DMS 273 treated with DMSO at 0.1 percent for 48 hours (cell line): ENCODE data around the gene ANAPC13.

ENCODE experiments used
- DNase-seq: peaks from one replicate; lab custom pipeline; 2025; lab: John Stamatoyannopoulos, UW

The ANAPC13 gene

DNA sequence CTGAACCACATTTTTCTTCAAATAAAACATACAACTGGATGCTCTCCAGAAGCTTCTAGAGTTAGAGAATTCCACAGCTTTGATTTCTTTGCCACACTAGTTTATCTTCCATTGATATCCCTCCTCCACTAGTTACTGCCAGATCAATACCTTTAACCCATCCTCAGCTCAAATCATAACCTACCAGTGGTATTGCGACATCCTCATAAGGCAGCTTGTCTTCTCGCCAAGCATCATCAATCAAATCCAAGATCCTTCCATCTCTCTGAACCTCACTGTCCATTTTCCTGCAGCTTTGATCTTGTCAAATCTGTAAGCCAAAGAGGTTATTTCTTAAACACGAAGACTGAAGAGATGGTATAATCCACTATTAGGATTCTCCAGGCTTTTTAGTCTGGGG, 3.2 kb downstream of the ANAPC13 start:
- DNase-seq = no peak

DNA sequence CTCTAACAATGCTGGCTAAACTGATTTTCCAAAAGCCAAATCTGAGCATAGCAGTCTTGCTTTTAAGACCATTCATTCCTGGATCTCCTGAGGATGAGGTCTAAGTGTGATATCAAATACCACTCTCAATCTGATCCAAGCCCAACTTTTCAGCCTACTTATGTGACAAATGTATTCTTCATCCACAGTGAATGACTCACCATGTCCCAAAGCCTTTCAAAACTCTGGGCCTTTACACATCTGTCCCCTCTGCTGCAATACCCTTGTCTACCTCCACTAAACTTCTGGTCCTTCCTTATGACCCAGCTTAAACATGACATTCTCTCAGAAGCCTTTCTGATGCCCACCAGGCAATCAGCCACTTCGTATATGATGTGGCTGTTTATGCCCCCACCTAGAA, 4.6 kb downstream of the ANAPC13 start:
- no peak for DNase-seq

DNA sequence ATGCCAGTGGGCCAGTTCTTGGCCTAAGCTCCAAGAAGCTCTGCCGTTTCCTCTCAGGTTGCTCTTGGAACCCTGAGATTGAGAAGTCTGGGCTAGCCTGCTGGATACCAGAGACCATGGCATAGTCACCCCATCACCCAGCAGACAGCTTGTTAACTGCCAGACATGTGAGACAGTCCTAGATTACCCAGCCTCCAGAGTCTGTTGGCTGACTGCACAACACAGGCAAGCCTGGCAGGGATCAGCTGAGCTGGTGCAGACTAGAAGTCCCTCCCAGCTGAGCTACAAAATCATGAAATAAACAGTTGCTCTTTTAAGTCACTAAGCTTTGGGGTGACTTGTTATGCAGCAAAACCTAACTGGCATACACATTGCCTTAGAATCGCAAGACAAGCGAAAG, 5.2 kb downstream of the ANAPC13 start:
- no peak for DNase-seq

DNA sequence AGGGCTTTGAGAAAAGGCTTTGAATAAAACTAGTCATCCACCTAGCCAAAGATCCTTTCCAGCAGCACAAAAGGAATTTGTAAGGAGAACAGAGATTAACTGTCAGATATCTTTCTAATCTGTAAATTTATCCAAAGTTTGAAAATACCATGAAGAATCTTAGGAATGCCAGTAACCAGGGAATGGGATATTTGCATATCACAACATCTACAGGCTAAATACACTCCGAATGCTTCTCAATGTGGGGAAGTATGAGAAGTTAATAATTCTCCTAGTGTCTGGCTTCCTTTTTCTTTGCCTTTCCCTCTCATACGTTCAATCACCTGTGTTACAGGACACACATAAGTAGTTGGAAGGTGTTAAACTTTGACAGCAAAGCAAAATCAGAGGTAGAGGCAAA, 7.8 kb downstream of the ANAPC13 start:
- no peak for DNase-seq

DNA sequence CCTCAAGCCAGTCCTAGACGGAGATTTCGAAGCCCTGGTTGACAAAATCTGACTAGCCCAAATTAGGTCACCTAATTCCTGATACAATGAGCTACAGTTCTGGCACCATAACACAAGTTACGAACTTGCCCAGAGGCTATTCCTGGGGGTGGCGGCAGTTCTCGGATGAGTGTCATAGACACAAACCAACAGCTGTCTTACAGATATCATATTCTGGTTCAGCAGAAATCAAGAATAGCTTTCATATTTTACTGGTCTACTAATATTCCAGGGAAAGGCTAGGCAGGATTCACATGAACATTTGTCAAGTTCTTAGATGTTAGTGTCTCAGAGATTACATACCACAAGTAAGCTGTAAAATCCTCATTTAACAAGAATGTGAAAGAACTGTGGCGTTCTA, 8.8 kb downstream of the ANAPC13 start:
- DNase-seq = no peak

DNA sequence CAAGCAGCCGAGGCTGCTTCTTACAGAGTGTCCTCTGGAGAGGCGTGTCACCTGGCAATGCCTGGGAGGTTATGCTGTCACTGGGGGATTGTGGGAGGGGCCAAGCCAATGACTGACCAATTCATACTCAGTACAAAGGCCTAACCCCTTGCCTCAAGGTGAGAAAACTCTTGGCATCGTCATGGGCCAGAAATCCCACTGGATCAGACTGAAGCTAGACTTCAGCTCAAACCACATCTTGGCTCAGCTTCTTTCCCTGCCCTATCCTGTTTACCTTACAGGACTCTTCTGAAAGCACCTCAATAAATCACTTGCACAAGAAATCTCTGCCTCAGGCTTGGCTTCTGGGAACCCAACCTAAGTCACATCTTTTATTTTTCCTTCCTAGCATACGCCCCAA, 9.5 kb downstream of the ANAPC13 start:
- no peak for DNase-seq

DNA sequence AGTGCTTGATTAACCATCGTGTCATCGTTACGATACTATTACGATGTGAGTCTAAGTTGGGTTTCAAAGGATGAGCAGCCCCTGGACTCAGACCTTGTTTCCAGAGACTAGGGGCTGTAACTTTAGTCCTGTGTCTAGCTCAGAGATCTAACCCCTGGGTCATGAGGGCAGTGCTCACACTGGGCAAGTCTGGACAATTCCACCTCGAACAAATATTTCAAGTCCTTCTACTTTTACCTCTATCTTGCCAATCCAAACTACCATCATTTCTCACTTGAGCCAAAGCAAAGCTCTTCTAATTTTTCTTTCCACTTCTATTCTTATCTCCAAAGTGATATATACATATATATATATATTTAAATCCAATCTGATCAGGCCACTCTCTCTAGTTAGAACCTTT, 10.8 kb downstream of the ANAPC13 start:
- DNase-seq = no peak

DNA sequence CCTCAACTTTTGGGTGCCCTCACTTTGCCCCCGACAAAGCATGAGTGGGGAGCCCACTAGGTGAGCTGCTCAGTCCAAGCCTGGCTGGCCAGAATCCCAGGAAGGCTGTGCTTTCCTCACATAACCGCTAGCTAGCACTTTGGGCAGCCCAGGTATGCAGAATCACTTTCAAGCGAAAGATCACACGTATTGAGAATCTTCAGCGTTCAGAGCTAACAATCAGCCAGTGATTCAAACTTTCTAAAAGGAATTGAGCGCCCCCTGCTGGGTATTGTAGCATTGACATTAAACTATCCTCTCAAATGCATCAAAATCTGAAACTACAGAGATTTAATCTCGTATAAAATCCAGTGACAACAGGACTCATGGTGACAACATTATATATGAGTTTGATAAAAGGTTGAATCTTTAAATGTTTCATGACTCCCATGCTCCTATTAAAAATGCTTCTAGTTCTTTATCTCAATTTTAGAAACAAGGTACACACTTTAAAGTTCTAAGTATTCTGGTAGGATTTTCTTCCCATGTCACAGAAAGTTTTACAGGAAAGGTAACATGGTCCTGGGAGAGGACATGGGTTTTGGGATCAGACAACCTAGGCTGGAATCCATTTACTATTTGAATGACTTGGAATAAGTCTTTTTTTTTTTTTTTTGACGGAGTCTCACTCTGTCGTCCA, 11.8 kb downstream of the ANAPC13 start:
- DNase-seq = peak; percentile 40

DNA sequence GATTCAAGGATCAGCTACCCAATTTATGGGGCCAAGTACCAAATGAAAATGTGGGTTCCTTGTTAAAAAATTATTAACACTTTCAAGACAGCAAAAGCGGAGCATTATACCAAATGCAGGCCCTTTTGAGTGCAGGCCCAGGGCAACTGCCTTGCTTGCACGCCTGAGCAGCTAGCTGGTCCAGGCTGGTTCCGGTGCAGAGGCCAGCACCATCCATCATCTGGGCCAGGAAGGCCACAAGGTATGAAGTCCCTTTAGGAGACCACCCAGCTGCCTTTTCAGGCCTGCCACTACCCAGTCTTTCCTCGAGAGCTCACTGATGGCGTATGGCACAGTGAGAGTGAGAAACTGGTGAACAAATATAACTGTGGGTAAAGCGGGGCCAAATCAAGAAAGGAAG, 13.0 kb downstream of the ANAPC13 start:
- DNase-seq = no peak

DNA sequence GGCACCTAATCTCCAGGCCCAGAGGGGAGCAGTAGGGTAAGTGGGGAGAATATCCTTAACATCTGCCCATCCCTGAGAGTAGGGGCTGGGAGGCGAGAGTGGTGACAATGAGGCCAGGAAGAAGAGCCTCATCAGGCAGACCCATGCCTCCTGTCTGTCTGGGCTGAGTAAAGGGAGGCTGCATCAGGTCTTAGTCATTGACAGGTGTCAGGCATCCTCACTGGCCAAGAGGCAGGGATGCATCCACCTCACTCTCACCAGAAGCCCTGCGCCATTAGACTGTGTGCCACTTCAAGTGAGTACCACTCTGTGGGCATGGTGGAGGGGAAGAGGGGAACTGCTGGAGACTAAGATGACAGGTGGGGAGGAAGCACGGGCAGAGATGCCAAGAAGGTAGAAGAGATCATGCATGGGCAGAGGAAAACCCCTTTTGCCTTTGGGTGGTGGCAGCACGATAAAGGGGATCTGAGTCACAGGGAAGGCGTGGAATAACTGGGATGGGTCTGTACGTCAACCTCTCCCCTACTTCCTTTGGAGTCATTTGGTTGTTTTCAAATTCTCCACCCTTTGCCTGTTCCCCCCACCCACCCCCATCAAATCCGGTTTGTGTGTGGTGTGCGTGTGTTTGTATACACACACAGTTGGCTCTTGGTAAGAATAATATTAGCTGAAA, 14.1 kb downstream of the ANAPC13 start:
- no peak for DNase-seq

DNA sequence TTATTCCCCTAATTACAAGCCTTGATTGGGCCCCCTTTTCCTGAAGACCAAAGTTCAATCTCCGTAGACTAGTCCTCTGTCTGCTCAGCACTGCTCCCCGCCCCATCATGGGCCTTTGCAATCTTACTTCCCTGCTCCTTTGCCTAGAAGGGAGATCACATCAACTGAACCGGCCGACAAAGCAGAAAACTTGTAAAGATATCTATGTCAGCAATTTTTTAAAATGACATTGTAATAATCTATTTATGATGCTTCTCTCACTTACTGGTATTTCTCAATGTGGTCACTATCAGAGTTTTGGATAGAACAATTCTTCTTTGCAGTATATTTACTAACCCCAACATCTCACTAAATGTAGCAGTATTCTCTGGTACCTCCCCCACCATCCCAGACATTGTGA, 17.3 kb downstream of the ANAPC13 start:
- no peak for DNase-seq

DNA sequence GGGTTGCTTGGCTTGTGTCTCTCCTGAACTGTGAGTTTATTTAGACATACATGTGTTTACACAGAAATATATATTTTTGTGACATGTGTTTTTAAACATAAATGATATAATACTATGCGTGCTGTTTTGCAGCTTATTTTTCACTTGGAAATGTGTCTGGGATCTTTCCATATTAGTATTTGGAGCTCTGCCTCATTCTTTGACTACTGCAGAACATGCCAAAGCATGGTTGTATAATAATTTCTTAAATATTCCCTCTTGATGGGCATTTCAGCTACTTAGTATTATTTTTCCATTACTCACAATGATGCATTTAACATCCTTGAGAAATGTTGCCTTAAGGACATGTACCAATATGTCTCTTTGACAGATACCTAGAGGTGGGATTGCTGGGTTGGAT, 19.5 kb downstream of the ANAPC13 start:
- no peak for DNase-seq

DNA sequence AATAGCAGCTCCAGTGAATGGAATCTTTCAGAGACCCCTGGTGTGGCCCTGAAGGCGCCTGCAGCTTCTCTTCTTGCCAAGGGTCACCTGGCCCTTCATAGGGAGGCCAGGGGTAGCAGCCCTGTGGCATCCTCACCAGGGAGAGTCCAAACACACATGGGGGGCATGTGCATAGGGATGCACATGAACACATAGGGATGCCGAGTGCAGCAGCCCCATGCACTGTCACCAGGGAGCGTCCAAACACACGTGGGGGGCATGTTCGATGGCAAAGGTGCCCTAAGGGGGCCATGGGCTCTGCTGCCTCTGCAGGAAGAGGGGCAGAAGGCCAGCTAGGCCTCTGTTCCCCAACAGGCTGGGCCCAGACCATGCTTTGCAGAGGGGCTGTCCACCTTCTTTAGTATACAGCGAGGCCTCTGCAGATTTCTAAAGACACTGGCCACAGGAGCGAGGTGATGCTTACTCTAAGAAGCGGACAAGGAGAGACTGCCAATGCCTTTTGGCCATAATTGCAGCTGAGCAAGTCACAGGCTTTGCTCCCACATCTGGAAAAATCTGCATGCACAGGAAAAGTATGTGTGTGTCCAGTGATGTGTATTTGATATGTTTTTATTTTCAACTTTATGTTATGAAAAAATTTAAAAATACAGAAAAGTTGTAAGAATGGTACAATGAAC, 21.0 kb downstream of the ANAPC13 start:
- no peak for DNase-seq

DNA sequence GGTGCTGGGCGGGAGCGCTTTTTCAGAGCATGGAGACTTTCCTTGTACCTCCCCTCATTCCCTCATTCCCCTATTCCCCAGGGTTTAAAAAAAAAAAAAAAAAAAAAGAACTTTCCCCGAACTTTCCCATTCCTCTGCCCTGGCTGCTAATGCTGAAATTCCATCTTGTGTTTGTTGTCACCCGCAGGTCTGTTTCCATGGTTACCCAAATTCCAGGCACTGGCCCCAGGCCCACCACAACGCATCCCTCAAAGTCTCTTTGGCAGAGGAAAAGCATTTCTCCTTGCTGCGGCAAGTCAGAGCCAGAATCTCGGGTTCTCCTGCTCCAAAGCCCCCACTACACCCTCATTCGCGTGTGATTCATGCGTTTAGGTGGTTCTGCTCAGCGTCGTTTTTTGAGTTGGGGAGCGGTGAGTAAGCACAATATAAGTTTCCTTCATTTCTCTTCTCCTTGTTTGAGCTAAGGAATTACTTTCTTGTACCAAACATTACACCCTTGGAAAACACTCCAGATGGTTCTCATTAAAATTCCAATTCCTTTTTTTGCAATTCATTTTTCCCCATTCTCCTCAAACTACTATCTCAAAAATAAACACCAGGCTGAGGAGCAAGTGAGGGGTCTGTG, 21.6 kb downstream of the ANAPC13 start:
- DNase-seq = no peak

DNA sequence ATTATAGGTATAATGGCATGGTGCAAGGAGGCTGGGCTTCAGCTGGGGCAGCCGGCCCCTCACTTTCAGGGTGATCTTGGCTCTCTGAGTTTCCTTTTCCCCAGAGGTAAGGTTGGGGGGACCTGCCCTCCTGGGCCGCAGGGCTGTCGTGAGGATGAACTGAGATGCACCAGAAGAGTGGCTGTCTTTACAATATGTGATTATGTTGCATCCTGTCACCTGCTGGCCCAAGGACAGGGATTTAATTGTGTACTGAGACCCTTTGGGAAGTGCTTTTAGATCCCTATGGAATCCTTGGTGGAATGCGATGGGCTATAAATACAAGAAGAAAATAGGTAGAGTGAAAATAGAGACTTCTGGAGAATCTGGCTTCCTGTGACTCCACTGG, 22.1 kb downstream of the ANAPC13 start:
- no peak for DNase-seq

DNA sequence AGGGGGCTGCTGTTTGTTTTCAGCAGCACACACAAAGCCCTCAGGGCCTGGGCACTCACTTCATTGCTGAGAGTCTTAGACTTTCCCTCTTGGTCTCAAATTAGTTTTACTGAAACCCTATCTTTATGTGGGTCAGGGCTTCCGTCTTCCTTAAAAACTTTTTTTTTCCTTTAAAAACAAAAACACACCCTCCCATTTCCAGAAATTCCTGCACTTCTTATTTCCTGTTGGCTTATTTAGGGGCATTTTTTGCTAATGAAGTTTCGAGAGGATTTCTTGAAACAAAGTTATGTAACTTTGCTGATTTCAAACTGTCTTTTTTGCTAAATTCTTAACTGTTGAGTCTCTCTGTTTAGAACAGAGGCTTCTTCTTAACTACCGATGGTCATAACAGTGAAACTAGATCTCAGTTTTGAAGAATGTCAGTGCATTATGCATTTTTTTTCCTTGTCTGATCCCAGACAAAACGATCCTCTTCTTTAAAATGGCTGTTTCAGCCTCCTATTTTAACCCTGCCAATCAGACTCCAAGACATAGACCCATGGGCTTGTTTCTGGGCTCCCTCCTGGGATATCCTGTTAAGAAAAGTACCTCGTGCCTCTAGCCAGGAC, 23.3 kb downstream of the ANAPC13 start:
- DNase-seq = no peak

DNA sequence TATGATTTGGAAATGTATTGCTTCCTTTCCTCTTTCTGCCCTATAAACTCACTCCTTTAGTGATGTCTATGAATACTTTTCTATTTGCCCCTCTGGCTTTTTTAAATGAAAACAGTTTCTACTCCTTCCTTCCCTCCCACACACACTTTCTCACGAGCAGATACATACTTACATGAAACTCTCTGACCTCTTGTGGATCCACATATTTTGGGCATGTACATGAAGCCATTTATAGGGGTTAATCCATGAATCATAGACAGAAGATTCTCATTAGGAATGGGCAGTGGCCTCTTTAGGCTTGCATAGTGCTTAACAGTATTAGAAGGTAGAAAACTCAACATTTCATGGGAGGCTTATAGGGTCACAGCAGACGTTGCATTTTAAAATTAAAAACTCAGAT, 24.8 kb downstream of the ANAPC13 start:
- DNase-seq = no peak

DNA sequence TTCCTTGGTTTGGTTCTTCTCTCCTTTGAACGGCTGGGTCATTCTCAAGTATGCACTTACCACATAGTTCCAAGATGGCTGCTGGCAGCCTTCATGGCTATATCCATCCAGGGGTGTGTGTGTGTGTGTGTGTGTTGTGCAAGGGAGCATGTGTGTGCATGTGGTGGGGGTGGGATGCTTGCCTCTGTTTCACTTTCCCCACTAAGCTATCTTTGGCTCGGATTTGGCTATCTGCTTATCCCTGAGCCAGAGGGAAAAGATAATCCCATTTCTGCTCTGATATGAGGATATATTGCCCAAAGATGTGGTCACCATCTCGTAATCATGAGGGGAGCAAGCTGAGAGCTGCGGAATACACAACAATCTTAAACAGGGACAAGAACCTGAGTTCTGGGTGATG, 26.2 kb downstream of the ANAPC13 start:
- DNase-seq = no peak

DNA sequence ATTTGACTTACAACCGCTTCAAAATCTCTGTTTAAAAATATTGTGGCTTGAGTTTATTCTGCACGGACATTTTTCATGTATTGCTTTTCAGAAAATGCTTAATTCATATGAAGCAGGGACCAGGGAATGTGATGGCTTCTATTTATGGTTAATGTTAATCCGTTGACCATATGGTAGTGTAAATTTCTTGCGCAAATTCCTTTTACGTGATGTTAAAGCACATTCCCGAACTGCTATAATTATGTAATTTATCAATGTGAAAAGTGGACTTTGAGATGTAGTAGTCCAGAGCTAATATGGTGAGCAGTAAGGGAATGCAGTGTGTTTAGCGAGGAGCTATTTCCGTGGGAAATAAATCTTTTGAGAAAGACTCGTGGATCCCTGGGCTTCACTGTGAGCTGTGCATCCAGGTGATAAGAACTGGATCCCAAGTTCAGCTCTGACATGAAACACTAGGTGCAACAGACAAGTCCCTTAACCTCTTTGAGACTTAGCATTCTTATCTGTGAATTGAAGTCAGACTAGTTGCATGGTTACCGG, 27.3 kb downstream of the ANAPC13 start:
- DNase-seq = no peak

DNA sequence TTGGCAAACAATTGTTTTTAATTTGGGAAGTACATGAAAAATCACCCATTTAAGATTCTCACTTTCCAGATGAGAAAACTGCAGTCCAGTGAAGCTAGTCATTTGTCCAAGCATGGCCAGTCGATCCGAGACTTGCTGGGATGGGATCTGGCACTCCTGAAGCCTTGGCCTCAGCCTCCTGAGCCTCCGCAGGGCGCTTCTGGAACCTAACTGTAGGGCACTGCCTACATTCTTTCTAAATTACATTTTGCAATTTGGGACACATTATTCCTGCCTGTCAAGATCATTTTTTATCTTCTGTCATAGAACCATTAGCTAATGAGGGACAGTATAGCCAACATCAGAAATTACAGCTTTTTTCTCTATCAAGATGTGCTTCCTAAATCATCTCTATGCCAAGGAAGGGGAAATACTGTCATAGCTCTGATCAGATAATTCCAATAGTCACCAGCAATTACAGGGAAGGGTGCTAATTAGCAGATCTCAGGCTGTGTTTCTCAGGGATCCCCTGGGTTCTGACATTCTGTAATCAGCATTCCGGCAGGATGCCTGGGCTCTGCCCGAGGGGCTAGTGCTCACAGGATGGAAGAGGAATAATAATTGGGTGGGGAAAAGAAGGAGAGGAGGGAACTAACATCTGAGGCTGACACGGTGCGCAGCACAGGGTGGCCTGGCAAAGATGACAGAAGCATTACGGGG, 28.3 kb downstream of the ANAPC13 start:
- no peak for DNase-seq

DNA sequence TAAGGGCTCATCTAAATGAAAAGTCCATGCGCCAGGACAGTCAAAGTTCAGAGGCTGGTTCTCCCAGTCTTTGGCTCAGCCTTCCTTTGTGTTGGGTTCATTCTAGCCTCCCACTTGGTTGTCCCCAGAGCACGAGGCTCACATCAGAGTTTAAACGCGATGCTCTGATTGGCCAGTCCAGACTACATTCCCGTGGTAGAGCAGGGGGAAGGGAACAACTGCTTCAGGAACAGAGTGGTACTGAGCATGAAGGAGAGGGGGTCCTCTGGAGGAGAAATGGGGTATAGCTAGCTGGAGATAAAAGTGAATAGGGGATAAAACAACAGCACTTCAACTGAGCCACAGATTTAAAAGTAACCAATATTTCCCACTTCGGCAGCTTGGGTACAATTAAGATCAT, 32.2 kb downstream of the ANAPC13 start:
- peak; percentile 18 for DNase-seq

DNA sequence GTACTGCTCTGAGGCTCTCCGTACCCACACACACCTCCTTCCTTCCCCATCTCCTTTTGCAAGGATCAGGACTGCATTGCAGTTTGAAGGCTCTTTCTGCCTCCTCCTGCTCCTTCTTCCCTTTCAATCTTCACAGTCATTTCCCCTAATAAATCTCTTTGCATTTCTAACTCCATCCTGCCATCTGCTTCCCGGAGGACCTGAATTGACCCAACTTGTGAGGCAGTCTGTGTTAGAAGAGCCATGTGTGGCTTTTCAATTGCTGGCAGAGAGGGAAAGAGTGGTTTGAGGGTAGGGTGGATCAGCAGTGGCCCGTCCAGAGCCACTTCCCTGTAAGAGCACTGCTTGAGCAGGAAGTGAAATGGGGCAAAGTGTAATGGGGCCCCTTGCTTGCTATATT, 35.8 kb downstream of the ANAPC13 start:
- peak; percentile 48 for DNase-seq
